NCI-H128 (cell line): ENCODE measurements around the gene PBX1.

Source experiments
- DNase-seq: peaks from one replicate; lab custom pipeline; 2025; ENCODE audit not compliant: unreplicated experiment; lab: John Stamatoyannopoulos, UW

The PBX1 gene

GRCh38 chr1:164664127-164664526 lies 105.1 kb downstream of the PBX1 start:
- no peak for DNase-seq

GRCh38 chr1:164667001-164667400 lies 108.0 kb downstream of the PBX1 start:
- DNase-seq, result no peak

DNA sequence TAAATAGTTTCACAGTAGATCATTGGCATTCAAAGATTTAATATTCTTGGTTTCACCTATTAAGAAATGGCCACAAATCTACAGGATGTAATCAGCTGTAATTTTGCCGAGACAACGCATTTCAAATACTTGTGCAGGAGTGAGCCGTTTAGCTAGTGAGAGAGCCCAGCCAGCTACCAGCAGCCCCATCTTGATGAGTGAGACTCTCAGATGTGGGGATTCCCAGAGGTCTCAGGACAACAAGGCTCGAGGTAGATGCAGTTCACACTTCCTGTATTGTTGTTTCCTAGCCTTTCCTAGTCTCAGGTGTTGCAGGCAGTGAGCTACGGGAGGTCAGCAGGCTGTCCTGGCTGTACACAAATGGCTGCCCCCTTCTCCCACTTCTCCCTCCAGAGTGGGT lies 108.6 kb downstream of the PBX1 start:
- DNase-seq, result no peak

- DNase-seq, result no peak
Observed at GRCh38 chr1:164668491-164669400, 109.8 kb downstream of the PBX1 start.

DNA sequence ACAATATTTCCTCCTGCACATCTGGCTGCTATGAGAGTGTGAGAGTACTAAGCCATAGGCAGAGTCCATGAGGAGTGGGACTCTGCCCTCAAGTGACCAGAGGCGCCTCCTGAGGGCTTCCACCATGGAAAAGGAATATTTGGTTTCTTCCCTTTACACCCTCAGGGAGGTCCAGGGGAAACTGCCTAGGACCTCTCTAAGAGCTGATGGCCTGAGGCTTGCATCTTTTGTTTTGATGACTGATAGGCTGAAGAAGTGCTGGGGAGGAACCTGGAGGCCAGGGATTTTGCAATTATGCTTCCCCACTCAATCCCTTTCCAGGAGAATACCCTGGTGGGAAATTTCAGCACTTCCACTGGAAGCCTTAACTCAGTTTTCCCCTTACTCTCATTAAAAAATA lies 111.0 kb downstream of the PBX1 start:
- DNase-seq, result no peak

DNA sequence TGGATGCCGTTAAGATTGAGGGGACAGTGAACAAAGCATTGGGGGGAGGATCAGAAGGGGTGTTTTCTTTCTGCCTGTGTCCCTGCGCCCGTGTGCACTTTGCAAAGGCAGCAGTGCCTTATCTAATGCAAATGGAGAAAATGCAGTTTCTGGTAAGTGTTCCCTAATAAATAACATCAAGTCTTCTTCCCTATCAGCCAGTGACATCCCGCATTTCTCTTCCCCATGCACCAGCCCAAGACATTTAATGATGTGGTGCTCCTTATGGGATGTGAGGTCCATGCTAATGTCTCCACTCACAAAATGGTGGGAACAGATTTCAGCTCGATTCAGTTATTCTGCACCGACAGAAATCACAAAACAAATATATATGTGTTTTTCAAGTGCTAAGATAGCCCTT lies 111.8 kb downstream of the PBX1 start:
- no peak for DNase-seq

- no peak for DNase-seq
Observed at GRCh38 chr1:164671323-164671965, 112.5 kb downstream of the PBX1 start.

- no peak for DNase-seq
Observed at GRCh38 chr1:164671966-164672571, 113.1 kb downstream of the PBX1 start.

DNA sequence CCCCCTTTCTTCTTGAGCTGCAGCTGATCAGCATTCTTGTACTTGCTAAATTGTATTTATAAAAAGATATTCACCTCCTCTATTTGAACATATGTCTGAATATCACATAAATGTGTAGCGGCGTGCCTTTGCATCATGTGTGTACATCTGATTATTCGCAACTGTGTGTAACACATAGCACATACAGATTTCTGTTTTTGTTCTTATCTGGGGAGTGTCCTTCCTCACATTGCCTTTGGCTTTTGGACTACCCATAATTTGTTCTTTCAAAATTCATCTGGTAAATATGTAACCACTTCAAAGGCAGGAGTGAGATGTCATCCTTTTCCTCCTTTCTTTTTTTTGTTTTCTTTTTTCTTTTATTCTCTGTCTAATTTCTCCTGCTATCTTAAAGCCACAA lies 113.6 kb downstream of the PBX1 start:
- no peak for DNase-seq

DNA sequence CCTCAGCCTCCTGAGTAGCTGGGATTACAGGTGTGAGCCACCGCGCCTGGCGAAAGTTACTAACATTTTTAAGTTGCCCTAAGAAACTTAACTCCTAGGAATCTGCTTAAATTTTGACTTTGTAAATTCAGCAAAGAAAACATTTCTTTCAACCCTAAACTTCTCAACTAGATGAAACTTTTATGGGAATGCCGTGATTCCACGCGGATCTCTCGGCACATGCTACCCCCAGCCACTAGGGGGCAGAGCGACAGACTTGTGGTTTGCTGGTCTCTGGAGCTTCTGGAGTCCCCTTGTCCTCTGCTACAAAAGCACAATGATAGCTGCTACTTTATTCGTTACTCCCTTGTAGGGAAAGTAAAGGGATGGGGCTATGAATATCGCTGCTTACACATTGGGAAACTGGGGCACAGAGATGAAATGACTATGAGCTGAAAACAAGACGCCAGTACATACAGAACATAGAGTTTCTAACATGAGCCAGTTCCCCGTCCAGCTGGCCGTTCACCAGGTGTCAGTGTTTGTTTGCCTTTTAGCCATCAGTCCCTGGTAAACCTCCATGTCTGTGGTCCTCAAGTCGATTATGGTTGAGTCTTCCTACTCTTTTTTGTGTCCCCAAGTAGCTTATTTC lies 114.7 kb downstream of the PBX1 start:
- no peak for DNase-seq

DNA sequence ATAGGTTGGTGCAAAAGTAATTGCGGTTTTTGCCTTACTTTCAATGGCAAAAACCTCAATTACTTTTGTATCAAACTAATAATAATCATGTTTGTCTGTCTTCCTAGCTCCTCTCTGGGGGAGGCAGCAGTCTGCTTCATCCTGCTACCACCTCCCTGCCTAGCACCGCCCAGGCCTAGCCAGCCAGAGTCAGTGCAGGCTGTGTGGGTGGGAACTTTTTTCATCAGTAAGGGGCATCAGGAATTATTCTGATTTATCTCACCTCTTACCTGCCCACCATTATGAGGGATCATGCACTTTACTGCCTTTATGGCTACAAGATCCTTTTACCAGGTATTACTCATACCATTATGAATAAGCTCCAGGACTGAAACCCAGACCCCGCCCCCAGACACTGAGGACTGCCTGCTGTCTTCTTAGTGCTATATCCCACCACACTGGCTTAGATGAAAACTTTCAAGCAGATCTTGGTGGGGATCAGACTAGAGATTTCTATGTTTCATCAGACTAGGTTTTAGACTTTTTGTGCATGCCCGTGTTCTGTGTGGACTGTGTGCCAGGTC lies 116.4 kb downstream of the PBX1 start:
- DNase-seq, result no peak

- DNase-seq, result no peak
Observed at GRCh38 chr1:164678136-164678700, 119.2 kb downstream of the PBX1 start.

- DNase-seq, result no peak
Observed at GRCh38 chr1:164682570-164682969, 123.6 kb downstream of the PBX1 start.

DNA sequence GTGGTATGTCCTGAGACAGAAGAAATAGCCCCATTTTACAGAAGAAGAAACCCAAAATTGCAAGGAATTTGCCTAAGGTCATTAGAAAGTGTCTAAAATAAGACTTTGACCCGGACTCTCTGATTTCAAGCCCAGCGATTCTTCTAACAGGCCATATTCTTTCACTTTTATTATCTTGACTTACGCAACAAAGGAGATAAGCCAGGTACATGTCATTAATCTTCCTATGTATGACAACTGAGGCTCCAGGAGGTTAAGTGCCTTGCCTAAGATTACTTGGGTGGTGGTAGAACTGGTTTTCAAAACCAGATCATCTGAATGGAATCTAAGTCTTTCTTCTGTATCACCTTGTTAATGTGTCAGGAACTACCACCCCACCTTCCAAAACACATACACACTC lies 124.3 kb downstream of the PBX1 start:
- no peak for DNase-seq

DNA sequence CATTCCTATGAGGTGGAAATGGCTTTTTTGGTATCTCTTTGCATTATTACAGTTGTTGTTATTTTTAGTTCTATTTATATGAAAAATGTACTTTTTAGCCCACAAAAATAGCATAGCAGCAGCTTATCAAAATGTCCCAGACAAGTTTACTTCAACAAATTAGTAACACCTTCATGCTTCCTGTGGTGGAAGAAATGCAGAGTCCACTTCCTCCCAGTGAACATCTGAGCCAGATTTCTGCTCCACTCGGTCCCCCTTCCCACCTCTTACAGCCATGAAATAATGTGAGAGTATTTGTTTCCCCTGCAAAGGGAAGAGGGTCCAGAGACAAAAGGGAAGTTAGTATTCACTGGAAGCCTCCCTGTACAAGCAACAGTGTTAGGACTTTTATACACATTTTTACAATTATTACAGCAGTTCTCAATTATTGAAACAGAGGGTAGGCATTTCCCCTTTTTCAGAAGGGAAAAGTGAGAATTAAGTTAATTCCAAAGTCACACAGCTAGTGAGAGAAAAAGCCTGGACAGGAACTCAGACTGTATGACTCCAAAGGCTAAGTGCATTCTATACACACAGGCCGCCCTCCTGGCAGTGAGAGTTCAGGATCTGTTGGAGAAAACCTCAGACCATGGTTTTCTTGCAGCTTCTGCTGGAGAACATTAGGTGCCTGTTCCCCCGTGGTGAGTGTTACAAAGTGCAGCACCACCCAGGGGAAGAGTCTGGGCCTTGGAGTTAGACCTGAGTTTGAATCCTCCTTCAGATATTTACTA lies 126.5 kb downstream of the PBX1 start:
- DNase-seq, result no peak

DNA sequence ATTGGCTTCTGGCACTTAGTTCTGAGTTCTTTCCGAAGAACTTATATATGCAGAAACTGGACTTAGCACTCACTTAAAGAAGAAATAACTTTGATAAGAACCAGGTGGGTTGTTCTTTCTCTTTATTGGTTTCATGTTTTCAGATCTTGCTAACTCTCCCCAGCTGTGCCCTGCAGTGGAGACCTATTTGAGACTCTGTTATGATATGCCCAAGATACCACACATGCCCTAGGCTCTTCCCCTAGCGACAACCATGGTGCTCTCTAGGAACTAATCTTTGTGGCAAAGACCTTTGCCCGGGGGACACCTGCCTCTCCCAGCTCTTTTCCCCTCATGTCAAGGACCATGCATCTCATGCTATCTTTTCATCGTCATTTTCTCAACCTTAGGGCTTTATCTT lies 128.8 kb downstream of the PBX1 start:
- no peak for DNase-seq

GRCh38 chr1:164688791-164689190 lies 129.8 kb downstream of the PBX1 start:
- no peak for DNase-seq

GRCh38 chr1:164689672-164690511 lies 130.9 kb downstream of the PBX1 start:
- DNase-seq, result no peak

DNA sequence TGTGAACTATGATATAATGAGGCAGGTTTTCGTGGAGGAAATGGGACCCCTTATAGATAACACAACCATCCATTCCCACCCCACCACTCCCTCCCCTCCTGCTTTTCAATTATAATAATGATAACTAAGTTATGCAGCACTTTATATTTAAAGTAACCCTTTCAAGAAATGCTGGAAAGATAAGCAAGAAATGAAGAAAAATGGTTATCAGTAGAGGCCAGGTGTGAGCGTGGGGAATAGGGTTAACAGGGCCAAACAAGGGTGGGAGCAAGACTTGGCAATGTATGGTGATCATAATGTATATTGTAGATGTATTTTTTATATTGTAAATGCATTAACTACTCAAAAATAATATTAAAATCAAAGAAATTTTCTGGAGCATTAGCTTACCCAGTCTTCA lies 133.4 kb downstream of the PBX1 start:
- no peak for DNase-seq
